Liver (tissue), 9 donors: ENCODE data around the gene DNAJC5G. TPM values are rescaled to one million over a fixed set of nuclear protein-coding genes. Genes with fewer than 3 reads are reported as not detected.

ENCODE experiments used
- DNase-seq: peaks from one replicate; pipeline ENCODE4 v3.0.0-alpha.2; 2017; ENCODE audit warnings: low spot score
- H3K27ac ChIP-seq, 2 donors: one replicate each; pipeline ENCODE4 v1.7.0; 2013; ENCODE audit warnings: inconsistent platforms in 2 of 2, low read length in 2 of 2, control low read depth in 1 of 2, low read depth in 1 of 2, mild to moderate bottlenecking in 1 of 2
- H3K27me3 ChIP-seq, 4 donors: one replicate each; pipeline versions ENCODE4 v1.6.1 to v1.7.0; 2013; ENCODE audit warnings: low read length in 3 of 4, inconsistent platforms in 1 of 4, mild to moderate bottlenecking in 1 of 4, moderate library complexity in 1 of 4; ENCODE audit not compliant: control insufficient read depth in 4 of 4, insufficient read depth in 4 of 4
- H3K36me3 ChIP-seq, 4 donors: one replicate each; pipeline versions ENCODE4 v1.6.1 to v1.7.0; 2013; ENCODE audit warnings: low read length in 3 of 4, mild to moderate bottlenecking in 3 of 4, low read depth in 1 of 4, moderate library complexity in 1 of 4; ENCODE audit not compliant: control insufficient read depth in 4 of 4, insufficient read depth in 3 of 4
- H3K4me1 ChIP-seq, 4 donors: one replicate each; pipeline versions ENCODE4 v1.6.1 to v1.7.0; 2013; ENCODE audit warnings: low read length in 3 of 4, mild to moderate bottlenecking in 3 of 4, moderate library complexity in 1 of 4; ENCODE audit not compliant: control insufficient read depth in 4 of 4, insufficient read depth in 4 of 4
- H3K4me3 ChIP-seq, 3 donors: one replicate each; pipeline versions ENCODE4 v1.6.1 to v1.7.0; 2013; ENCODE audit warnings: low read length in 3 of 3, control low read depth in 1 of 3, low read depth in 1 of 3, mild to moderate bottlenecking in 1 of 3
- H3K9ac ChIP-seq, 2 donors: one replicate each; pipeline ENCODE4 v1.7.0; 2013; ENCODE audit warnings: low read length in 2 of 2, mild to moderate bottlenecking in 2 of 2, moderate library complexity in 2 of 2, control low read depth in 1 of 2, low read depth in 1 of 2
- H3K9me3 ChIP-seq, 4 donors: one replicate each; pipeline versions ENCODE4 v1.6.1 to v1.7.0; 2013; ENCODE audit warnings: low read length in 3 of 4; ENCODE audit not compliant: control insufficient read depth in 4 of 4
- ATF3 ChIP-seq: IDR thresholded peaks from 2 replicates; pipeline ENCODE4 v1.6.1; 2016; ENCODE audit warnings: antibody characterized with exemption
- CTCF ChIP-seq: fragments of 150-350 bp; IDR thresholded peaks from 2 replicates; pipeline ENCODE4 v1.5.1; 2017; ENCODE audit warnings: improper control_type of control experiment, low read depth, low read length; ENCODE audit not compliant: missing input control
- EGR1 ChIP-seq, 2 donors: IDR thresholded peaks; 2 replicates each; pipeline ENCODE4 v1.6.1; 2016 to 2018; ENCODE audit warnings: antibody characterized with exemption in 2 of 2, low read depth in 2 of 2
- FOXA1 ChIP-seq: IDR thresholded peaks from 2 replicates; pipeline ENCODE4 v1.6.1; 2016; ENCODE audit warnings: antibody characterized with exemption
- FOXA2 ChIP-seq: IDR thresholded peaks from 2 replicates; pipeline ENCODE4 v1.6.1; 2016; ENCODE audit warnings: antibody characterized with exemption
- GABPA ChIP-seq, 2 donors: IDR thresholded peaks in 1 of 2; conservative IDR thresholded peaks in 1 of 2; 2 replicates each; pipeline ENCODE4 v1.6.1; 2016; ENCODE audit warnings: antibody characterized with exemption in 2 of 2, mild to moderate bottlenecking in 1 of 2, moderate library complexity in 1 of 2
- HNF4A ChIP-seq, 2 donors: conservative IDR thresholded peaks; 2 replicates each; pipeline ENCODE4 v1.6.1; 2016; ENCODE audit warnings: antibody characterized with exemption in 2 of 2, mild to moderate bottlenecking in 2 of 2
- HNF4G ChIP-seq: IDR thresholded peaks from 2 replicates; pipeline ENCODE4 v1.6.1; 2016; ENCODE audit warnings: antibody characterized with exemption
- JUND ChIP-seq, 2 donors: IDR thresholded peaks; 2 replicates each; pipeline ENCODE4 v1.6.1; 2016; ENCODE audit warnings: antibody characterized with exemption in 2 of 2
- NR2F2 ChIP-seq: IDR thresholded peaks from 2 replicates; pipeline ENCODE4 v1.6.1; 2016; ENCODE audit warnings: antibody characterized with exemption
- RAD21 ChIP-seq, 2 donors: IDR thresholded peaks; 2 replicates each; pipeline ENCODE4 v1.6.1; 2016; ENCODE audit warnings: antibody characterized with exemption in 2 of 2, mild to moderate bottlenecking in 2 of 2
- REST ChIP-seq: IDR thresholded peaks from 2 replicates; pipeline ENCODE4 v1.6.1; 2016; ENCODE audit warnings: antibody characterized with exemption, mild to moderate bottlenecking
- RXRA ChIP-seq, 2 donors: IDR thresholded peaks; 2 replicates each; pipeline ENCODE4 v1.6.1; 2017 to 2018; ENCODE audit warnings: antibody characterized with exemption in 2 of 2, mild to moderate bottlenecking in 1 of 2
- SP1 ChIP-seq: IDR thresholded peaks from 2 replicates; pipeline ENCODE4 v1.6.1; 2018; ENCODE audit warnings: antibody characterized with exemption, mild to moderate bottlenecking
- TAF1 ChIP-seq: conservative IDR thresholded peaks from 2 replicates; pipeline ENCODE4 v1.6.1; 2016; ENCODE audit warnings: antibody characterized with exemption, mild to moderate bottlenecking
- YY1 ChIP-seq: IDR thresholded peaks from 2 replicates; pipeline ENCODE4 v1.6.1; 2016; ENCODE audit warnings: antibody characterized with exemption, mild to moderate bottlenecking
- ZBTB33 ChIP-seq: IDR thresholded peaks from 2 replicates; pipeline ENCODE4 v1.6.1; 2016; ENCODE audit warnings: antibody characterized with exemption
- WGBS: extraction: QIAGEN DNeasy Blood & Tissue Kit; methylation state at CpG from one replicate; pipeline ENCODE4 v1.1.7; 2013; 5-methylcytosine and 5-hydroxymethylcytosine counted together
- polyA plus RNA-seq, 2 donors: library from polyadenylated mRNA; stranded (reverse) in 1 of 2; unstranded in 1 of 2; fragments of 200-250 nt in 1 of 2; fragments of >200 nt in 1 of 2; fragmentation: Nextera tagmentation in 1 of 2; extraction: Ambion mirVana in 1 of 2; gene quantifications; one replicate each; pipeline versions ENCODE4 v1.2.1 to v1.2.3, GENCODE V29; 2013 to 2015
- total RNA-seq, 2 donors: library from RNA; depleted of rRNA; stranded (reverse); fragments of >200 nt; gene quantifications; one replicate each; pipeline ENCODE4 v1.2.3, GENCODE V29; 2014
- TF ChIP-seq, protein P1 (sequence below): IDR thresholded peaks from 2 replicates; pipeline ENCODE4 v1.6.1; 2016; ENCODE audit warnings: antibody characterized with exemption
- donor health status: healthy.
- donor health status: healthy.
- donor health status: healthy.
- donor health status: healthy.
- donor health status: healthy.

Gene DNAJC5G
- total and polyA plus RNA-seq, 4 donors = not detected

GRCh38 chr2:27290549-27290948, 15.3 kb downstream of the DNAJC5G start:
- Histone ChIP-seq H3K9ac (no peak overlapping the region), H3K27ac (no peak overlapping the region), H3K36me3 (no peaks in the 10 kb centered on the region), H3K4me3 (no peak overlapping the region), H3K9me3 (no peaks in the 10 kb centered on the region), H3K27me3 (no peaks in the 10 kb centered on the region), H3K4me1 (peaks cover 2 to 11% (median 7%) of the 10 kb centered on the region in 4 donors)
- no peak for TF ChIP-seq JUND (IDR thresholded peaks at IDR 0.05)
- no peak for TF ChIP-seq CTCF
- TF ChIP-seq FOXA2 = no peak
- no peak for TF ChIP-seq REST
- no peak for TF ChIP-seq HNF4G
- no peak for TF ChIP-seq ZBTB33
- TF ChIP-seq ATF3 = no peak
- TF ChIP-seq YY1 = no peak
- TF ChIP-seq, protein P1, sequence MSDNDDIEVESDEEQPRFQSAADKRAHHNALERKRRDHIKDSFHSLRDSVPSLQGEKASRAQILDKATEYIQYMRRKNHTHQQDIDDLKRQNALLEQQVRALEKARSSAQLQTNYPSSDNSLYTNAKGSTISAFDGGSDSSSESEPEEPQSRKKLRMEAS = no peak
- TF ChIP-seq GABPA (IDR thresholded peaks at IDR 0.05 in 1 of 2, conservative IDR thresholded peaks at IDR 0.05 in 1 of 2) = no peak
- TF ChIP-seq HNF4A (conservative IDR thresholded peaks at IDR 0.05) = no peak
- no peak for TF ChIP-seq EGR1 (IDR thresholded peaks at IDR 0.05; ENCODE audit: low read depth in 2 of 2)
- no peak for TF ChIP-seq TAF1
- TF ChIP-seq NR2F2 = no peak
- TF ChIP-seq SP1 = no peak
- TF ChIP-seq RAD21 (IDR thresholded peaks at IDR 0.05) = no peak
- WGBS = 84% methylated on average over 5 of the region's 5 CpGs
- no peak for DNase-seq

DNA sequence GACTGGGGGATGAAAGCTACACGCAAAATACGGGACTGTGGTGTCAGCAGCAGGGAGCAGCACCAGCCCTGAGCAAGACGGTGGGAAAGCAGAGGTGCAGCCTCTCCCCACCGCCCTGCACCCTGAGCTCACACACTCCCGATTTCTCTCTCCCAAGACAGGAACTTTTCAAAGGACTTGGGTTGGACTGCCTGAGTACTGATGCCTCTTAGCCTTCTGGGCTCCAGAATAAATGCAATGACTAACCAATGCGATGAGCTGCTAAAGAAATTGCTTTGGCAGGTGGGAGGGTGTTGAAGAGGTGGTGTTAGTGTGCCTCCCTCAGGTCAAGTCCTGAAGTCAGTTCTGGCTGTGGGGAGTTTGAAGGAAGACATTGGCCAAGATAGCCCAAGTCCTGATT, 16.6 kb downstream of the DNAJC5G start:
- WGBS = 80% methylated on average over 6 of the region's 6 CpGs
- no peak for DNase-seq
- Histone ChIP-seq H3K9me3 (no peaks in the 10 kb centered on the region), H3K4me1 (peaks cover 2 to 11% (median 7%) of the 10 kb centered on the region in 4 donors), H3K36me3 (no peaks in the 10 kb centered on the region), H3K9ac (no peak overlapping the region), H3K27me3 (no peaks in the 10 kb centered on the region), H3K4me3 (no peak overlapping the region), H3K27ac (no peak overlapping the region)
- no peak for TF ChIP-seq REST
- TF ChIP-seq JUND (IDR thresholded peaks at IDR 0.05) = no peak
- TF ChIP-seq NR2F2 = no peak
- no peak for TF ChIP-seq RAD21 (IDR thresholded peaks at IDR 0.05)
- no peak for TF ChIP-seq FOXA2
- TF ChIP-seq RXRA (IDR thresholded peaks at IDR 0.05) = no peak
- no peak for TF ChIP-seq TAF1
- no peak for TF ChIP-seq HNF4A (conservative IDR thresholded peaks at IDR 0.05)
- no peak for TF ChIP-seq SP1
- TF ChIP-seq YY1 = no peak
- TF ChIP-seq ATF3 = no peak
- no peak for TF ChIP-seq CTCF
- TF ChIP-seq FOXA1 = no peak
